Neural cell (in vitro differentiated cells): ENCODE results near the gene CTTN. TPM values are rescaled to one million over a fixed set of nuclear protein-coding genes. Genes with fewer than 3 reads are reported as not detected.

ENCODE experiments used
- H2AFZ ChIP-seq: fragments of 200-600, 300-800 bp; sonication (generic), shearing (Covaris generic); 2 replicates; pipeline ENCODE4 v1.6.0; 2014; ENCODE audit warnings: low read depth, mild to moderate bottlenecking, antibody characterized with exemption, low read length, moderate library complexity
- H3F3A ChIP-seq: fragments of 200-600 bp; shearing (Covaris generic); 2 replicates; pipeline ENCODE4 v1.6.1; 2016; ENCODE audit warnings: mild to moderate bottlenecking, moderate library complexity, mixed read lengths, antibody characterized with exemption, low read length; ENCODE audit not compliant: insufficient read depth, poor library complexity, severe bottlenecking
- H3K27ac ChIP-seq: fragments of 200-600, 300-800 bp; sonication (generic), shearing (Covaris generic); 2 replicates; pipeline ENCODE4 v1.5.1; 2014; ENCODE audit warnings: mild to moderate bottlenecking, low read length, moderate library complexity
- H3K27me3 ChIP-seq: fragments of 300-800, 200-600 bp; sonication (generic), shearing (Covaris generic); 2 replicates; pipeline ENCODE4 v1.6.0; 2014; ENCODE audit warnings: mild to moderate bottlenecking, low read depth, low read length, moderate library complexity; ENCODE audit not compliant: insufficient read depth
- H3K36me3 ChIP-seq: fragments of 300-800, 200-600 bp; sonication (generic), shearing (Covaris generic); 2 replicates; pipeline ENCODE4 v1.5.1; 2014; ENCODE audit warnings: mild to moderate bottlenecking, antibody characterized with exemption, low read length, moderate library complexity; ENCODE audit not compliant: insufficient read depth
- H3K4me2 ChIP-seq: fragments of 300-800, 200-600 bp; sonication (generic), shearing (Covaris generic); 2 replicates; pipeline ENCODE4 v1.6.0; 2014; ENCODE audit warnings: mild to moderate bottlenecking, low read length
- H3K4me3 ChIP-seq: fragments of 300-800, 200-600 bp; sonication (generic), shearing (Covaris generic); 2 replicates; pipeline ENCODE4 v1.5.1; 2014; ENCODE audit warnings: mild to moderate bottlenecking, low read length, moderate library complexity
- H3K79me2 ChIP-seq: fragments of 200-600 bp; shearing (Covaris generic); replicated peaks from 2 replicates; pipeline ENCODE4 v1.6.0; 2014; ENCODE audit warnings: mild to moderate bottlenecking, low read length, moderate library complexity; ENCODE audit not compliant: insufficient read depth
- H3K9ac ChIP-seq: fragments of 300-800, 200-600 bp; sonication (generic), shearing (Covaris generic); 2 replicates; pipeline ENCODE4 v1.6.1; 2016; ENCODE audit warnings: mild to moderate bottlenecking, low read length, mixed read lengths
- H3K9me2 ChIP-seq: fragments of 200-600 bp; shearing (Covaris generic); 2 replicates; pipeline ENCODE4 v1.6.1; 2016; ENCODE audit warnings: mild to moderate bottlenecking, low read length, mixed read lengths; ENCODE audit not compliant: insufficient read depth
- H3K9me3 ChIP-seq: fragments of 200-600, 300-800 bp; sonication (generic), shearing (Covaris generic); 2 replicates; pipeline ENCODE4 v1.6.1; 2016; ENCODE audit warnings: mild to moderate bottlenecking, mixed run types, low read length, moderate library complexity, mixed read lengths
- H4K20me1 ChIP-seq: fragments of 200-600 bp; shearing (Covaris generic); 2 replicates; pipeline ENCODE4 v1.6.1; 2016; ENCODE audit warnings: mild to moderate bottlenecking, mixed run types; ENCODE audit not compliant: insufficient read depth
- CTCF ChIP-seq: fragments of 450-650 bp; IDR thresholded peaks from 2 replicates; pipeline ENCODE4 v1.5.1; 2014; ENCODE audit warnings: antibody characterized with exemption, mild to moderate bottlenecking, moderate library complexity; ENCODE audit not compliant: poor library complexity, severe bottlenecking
- EP300 ChIP-seq: fragments of 450-650 bp; conservative IDR thresholded peaks from 2 replicates; pipeline ENCODE4 v1.6.1; 2014; ENCODE audit warnings: antibody characterized with exemption, mild to moderate bottlenecking, moderate library complexity; ENCODE audit not compliant: poor library complexity, severe bottlenecking
- POLR2AphosphoS5 ChIP-seq: IDR thresholded peaks from 2 replicates; pipeline ENCODE4 v1.6.1; 2012
- RAD21 ChIP-seq: fragments of 450-650 bp; conservative IDR thresholded peaks from 2 replicates; pipeline ENCODE4 v1.6.1; 2014; ENCODE audit warnings: antibody characterized with exemption, mild to moderate bottlenecking, moderate library complexity
- REST ChIP-seq: IDR thresholded peaks from 2 replicates; pipeline ENCODE4 v1.6.1; 2012; ENCODE audit warnings: borderline replicate concordance
- TAF1 ChIP-seq: IDR thresholded peaks from 2 replicates; pipeline ENCODE4 v1.6.1; 2012; ENCODE audit warnings: low read depth
- polyA plus RNA-seq: library from polyadenylated mRNA; depleted of rRNA; stranded (reverse); fragments of >200 nt; gene quantifications from 2 replicates; pipeline ENCODE4 v1.2.3, GENCODE V29; 2014

Gene CTTN
- polyA plus RNA-seq, 1 donor from 2014 or later: 220 TPM

- Histone ChIP-seq H3K27me3 (no peaks in the 10 kb centered on the region), H3K9me3 (no peaks in the 10 kb centered on the region), H4K20me1 (no peaks in the 10 kb centered on the region), H2AFZ (no peak overlapping the region), H3K9me2 (no peaks in the 10 kb centered on the region), H3K36me3 (peaks cover 7% of the 10 kb centered on the region), H3K27ac (no peak overlapping the region), H3K4me2 (no peak overlapping the region), H3F3A (no peaks in the 10 kb centered on the region), H3K4me3 (no peak overlapping the region), H3K79me2 (no peaks in the 10 kb centered on the region), H3K9ac (no peak overlapping the region)
- TF ChIP-seq POLR2AphosphoS5: no peak
- TF ChIP-seq CTCF: no peak
- no peak for TF ChIP-seq TAF1
- no peak for TF ChIP-seq EP300
- no peak for TF ChIP-seq REST
Observed at GRCh38 chr11:70383664-70384565, 14.4 kb upstream of the CTTN start.

GRCh38 chr11:70384566-70385152, 13.7 kb upstream of the CTTN start:
- Histone ChIP-seq H3K4me3 (no peak overlapping the region), H2AFZ (no peak overlapping the region), H3F3A (no peaks in the 10 kb centered on the region), H3K79me2 (no peaks in the 10 kb centered on the region), H3K9me2 (no peaks in the 10 kb centered on the region), H3K36me3 (peaks cover 7% of the 10 kb centered on the region), H3K4me2 (no peak overlapping the region), H3K27ac (no peak overlapping the region), H3K27me3 (no peaks in the 10 kb centered on the region), H3K9me3 (no peaks in the 10 kb centered on the region), H3K9ac (no peak overlapping the region), H4K20me1 (no peaks in the 10 kb centered on the region)
- TF ChIP-seq EP300 (no peak), RAD21 (no peak), CTCF (no peak)
